A673 (cell line): ENCODE measurements around the gene OR13D1. TPM values are rescaled to one million over a fixed set of nuclear protein-coding genes. Genes with fewer than 3 reads are reported as not detected.

ENCODE experiments used
- Bru-seq: library from RNA; stranded (reverse); fragments of 400-500 nt; gene quantifications from one replicate; lab custom pipeline; 2021; lab: Mats Ljungman, UMichigan
- BruChase-seq, 2 experiments: library from RNA; stranded (reverse); fragments of 400-500 nt; gene quantifications; one replicate each; lab custom pipeline; 2021; lab: Mats Ljungman, UMichigan
- BruUV-seq: library from RNA; stranded (reverse); fragments of 400-500 nt; replicated peaks from 2 replicates; lab custom pipeline; 2021; lab: Mats Ljungman, UMichigan
- CTCF ChIA-PET: fragments of 300-600 bp; sonication (Branson Sonifier 250); formaldehyde crosslinking; loops from one replicate; lab custom pipeline; 2022; ENCODE audit warnings: antibody characterized with exemption; lab: Charles Lee
- POLR2A ChIA-PET: fragments of 300-600 bp; sonication (Branson Sonifier 250); formaldehyde crosslinking; loops from one replicate; lab custom pipeline; 2022; ENCODE audit warnings: antibody characterized with exemption; ENCODE audit not compliant: low non-redundant PET; lab: Charles Lee
- DNase-seq: peaks from one replicate; pipeline ENCODE4 v3.0.0-alpha.2; 2015; ENCODE audit warnings: low spot score
- H3K27ac ChIP-seq: fragments of 200-600 bp; sonication (generic); 2 replicates; pipeline ENCODE4 v1.5.1; 2016; ENCODE audit warnings: mixed run types, low read depth, mild to moderate bottlenecking, mixed read lengths, antibody characterized with exemption, low read length; ENCODE audit not compliant: poor library complexity, severe bottlenecking
- H3K27me3 ChIP-seq: fragments of 200-600 bp; sonication (generic); replicated peaks from 2 replicates; pipeline ENCODE4 v1.6.1; 2017; ENCODE audit warnings: mixed run types, low read depth, mild to moderate bottlenecking, mixed read lengths, antibody characterized with exemption, low read length; ENCODE audit not compliant: insufficient read depth, poor library complexity
- H3K36me3 ChIP-seq: fragments of 200-600 bp; sonication (generic); 2 replicates; pipeline ENCODE4 v1.6.1; 2016; ENCODE audit warnings: mixed run types, mild to moderate bottlenecking, mixed read lengths, antibody characterized with exemption, low read length; ENCODE audit not compliant: insufficient read depth, poor library complexity, severe bottlenecking
- H3K4me1 ChIP-seq: fragments of 200-600 bp; sonication (generic); 2 replicates; pipeline ENCODE4 v1.6.1; 2017; ENCODE audit warnings: mixed run types, mild to moderate bottlenecking, mixed read lengths, antibody characterized with exemption, low read length; ENCODE audit not compliant: insufficient read depth, poor library complexity, severe bottlenecking
- H3K4me3 ChIP-seq: fragments of 200-600 bp; sonication (generic); 2 replicates; pipeline ENCODE4 v1.5.1; 2016; ENCODE audit warnings: low read depth, mixed run types, mild to moderate bottlenecking, mixed read lengths, low read length; ENCODE audit not compliant: poor library complexity, severe bottlenecking
- H3K9me3 ChIP-seq: fragments of 200-600 bp; sonication (generic); 2 replicates; pipeline ENCODE4 v1.6.1; 2016; ENCODE audit warnings: mixed run types, low read depth, mild to moderate bottlenecking, mixed read lengths, antibody characterized with exemption, low read length; ENCODE audit not compliant: poor library complexity, severe bottlenecking
- CTCF ChIP-seq: fragments of 300-800, 200-600 bp; sonication (generic); conservative IDR thresholded peaks from 2 replicates; pipeline ENCODE4 v1.5.1; 2017; ENCODE audit warnings: low read depth, mild to moderate bottlenecking, antibody characterized with exemption, low read length, moderate library complexity, mixed read lengths
- EZH2 ChIP-seq: fragments of 200-600 bp; sonication (generic); IDR thresholded peaks from 2 replicates; pipeline ENCODE4 v1.6.1; 2017; ENCODE audit warnings: borderline replicate concordance, low read depth, mild to moderate bottlenecking, mixed read lengths, antibody characterized with exemption, low read length; ENCODE audit not compliant: poor library complexity, severe bottlenecking
- intact Hi-C: fragments of 100-400 bp; cut with micrococcal nuclease; formaldehyde crosslinking; loops from one replicate; pipeline ENCODE4 v1.10.0; 2022; ENCODE audit not compliant: unreplicated experiment
- long read RNA-seq: library from polyadenylated mRNA; stranded (forward); transcript quantifications from one replicate; pipeline ENCODE4 v2.0.0, GENCODE V29; 2022
- total RNA-seq: library from RNA; stranded (reverse); gene quantifications from 2 replicates; pipeline ENCODE4 v1.2.3, GENCODE V29; 2021

Gene OR13D1
- total RNA-seq (not detected in 2 replicates), Bru-seq, nascent RNA (not detected), BruChase-seq, experiment 1, labeled RNA remaining after a 2-hour chase (not detected), BruChase-seq, experiment 2, labeled RNA remaining after a 6-hour chase (not detected)
- long read RNA-seq: 0 reads

- Histone ChIP-seq H3K27me3 (no peaks in the 10 kb centered on the region), H3K9me3 (no peaks in the 10 kb centered on the region), H3K4me1 (no peaks in the 10 kb centered on the region), H3K4me3 (no peak within 1 kb of the TSS), H3K27ac (no peak within 1 kb of the TSS), H3K36me3 (no peaks in the 10 kb centered on the region)
- intact Hi-C loops: no loop called here
- POLR2A ChIA-PET: no interaction called here
- TF ChIP-seq CTCF (no peak), EZH2 (no peak)
- no TSS peak for BruUV-seq
- DNase-seq: no peak
- CTCF ChIA-PET: no interaction called here
These were observed at the start of gene OR13D1 for GRCh38 chr9:104694218-104694617. Gene OR13D1 (plus strand): TSS chr9:104694518. CDS start chr9:104694518, 0 bp downstream.

GRCh38 chr9:104658496-104659195, 35.7 kb upstream of the OR13D1 start:
- Histone ChIP-seq H3K27me3 (no peaks in the 10 kb centered on the region), H3K4me1 (no peaks in the 10 kb centered on the region), H3K27ac (no peak overlapping the region), H3K36me3 (no peaks in the 10 kb centered on the region), H3K4me3 (no peak overlapping the region), H3K9me3 (no peaks in the 10 kb centered on the region)
- TF ChIP-seq EZH2 (no peak), CTCF (no peak)
- DNase-seq: no peak
- CTCF ChIA-PET: no interaction called here
- intact Hi-C loops: no loop called here
- POLR2A ChIA-PET: no interaction called here
- no TSS peak for BruUV-seq

GRCh38 chr9:104675611-104676010, 18.7 kb upstream of the OR13D1 start:
- no peak for DNase-seq
- CTCF ChIA-PET: no interaction called here
- POLR2A ChIA-PET: no interaction called here
- H3K4me3 ChIP-seq: no peak overlapping the region
- H3K4me1 ChIP-seq: no peaks in the 10 kb centered on the region
- no TSS peak for BruUV-seq
- H3K27me3 ChIP-seq: no peaks in the 10 kb centered on the region
- no peaks in the 10 kb centered on the region for H3K36me3 ChIP-seq
- no peak overlapping the region for H3K27ac ChIP-seq
- no peaks in the 10 kb centered on the region for H3K9me3 ChIP-seq
- intact Hi-C loops: no loop called here
- no peak for TF ChIP-seq EZH2
- TF ChIP-seq CTCF: no peak
